Peyer's patch (tissue), 4 donors: ENCODE measurements around the gene MLLT10.

ENCODE experiments used
- CTCF ChIP-seq, 6 experiments: fragments of 450-650 bp in 4 of 6; fragments of 200-600 bp in 2 of 6; sonication (generic) in 1 of 6; IDR thresholded peaks; one replicate each; pipeline ENCODE4 v1.5.1; 2017 to 2019; ENCODE audit warnings: antibody characterized with exemption in 6 of 6, mild to moderate bottlenecking in 3 of 6, moderate library complexity in 1 of 6
- POLR2A ChIP-seq, 2 donors: fragments of 450-650 bp; IDR thresholded peaks; one replicate each; pipeline ENCODE4 v1.5.1; 2017; ENCODE audit warnings: antibody characterized with exemption in 2 of 2, mild to moderate bottlenecking in 2 of 2, moderate library complexity in 2 of 2

GRCh38 chr10:21722209-21722608 is 188.2 kb downstream of the MLLT10 start:
- no peak for TF ChIP-seq CTCF (IDR thresholded peaks at IDR 0.05)
- no peak for TF ChIP-seq POLR2A (IDR thresholded peaks at IDR 0.05)
